Type B pancreatic cell (in vitro differentiated cells): ENCODE measurements around the gene GRIN1. TPM values are rescaled to one million over a fixed set of nuclear protein-coding genes. Genes with fewer than 3 reads are reported as not detected.

Experiments
- DNase-seq: peaks from one replicate; pipeline ENCODE4 v3.0.0; 2021; ENCODE audit warnings: mixed read lengths; ENCODE audit not compliant: unreplicated experiment; ENCODE audit errors: extremely low spot score
- H3K27ac Mint-ChIP-seq: 2 replicates; pipeline ENCODE4 v1.8.0; 2021; ENCODE audit warnings: mild to moderate bottlenecking, mixed read lengths
- H3K27me3 Mint-ChIP-seq: 2 replicates; pipeline ENCODE4 v1.8.0; 2021; ENCODE audit warnings: mixed read lengths
- H3K36me3 Mint-ChIP-seq: 2 replicates; pipeline ENCODE4 v1.8.0; 2021; ENCODE audit warnings: mixed read lengths
- H3K4me1 Mint-ChIP-seq: one replicate; pipeline ENCODE4 v1.8.0; 2021; ENCODE audit warnings: mixed read lengths; ENCODE audit not compliant: unreplicated experiment
- H3K4me3 Mint-ChIP-seq: 2 replicates; pipeline ENCODE4 v1.8.0; 2021; ENCODE audit warnings: mild to moderate bottlenecking, mixed read lengths
- H3K9me3 Mint-ChIP-seq: 2 replicates; pipeline ENCODE4 v1.8.0; 2021; ENCODE audit warnings: mixed read lengths
- CTCF ChIP-seq: fragments of 200-600 bp; sonication (generic); conservative IDR thresholded peaks from 2 replicates; pipeline ENCODE4 v1.5.0; 2021; ENCODE audit warnings: antibody characterized with exemption, mild to moderate bottlenecking
- total RNA-seq: library from RNA; stranded (reverse); gene quantifications from 2 replicates; pipeline ENCODE4 v1.2.1, GENCODE V29; 2021; ENCODE audit warnings: low replicate concordance

Gene GRIN1
- total RNA-seq, 1 donor from 2014 or later, result 0.94 TPM

- TF ChIP-seq CTCF, result no peak
- Mint-ChIP-seq H3K36me3 (no peaks in the 10 kb centered on the region), H3K27me3 (peaks cover 31% of the 10 kb centered on the region), H3K27ac (peak overlapping the region; percentile 58), H3K9me3 (no peaks in the 10 kb centered on the region), H3K4me3 (no peak overlapping the region), H3K4me1 (no peaks in the 10 kb centered on the region)
- DNase-seq, result no peak
Observed at GRCh38 chr9:137147091-137147792, 8.3 kb downstream of the GRIN1 start.

GRCh38 chr9:137147793-137148160 is 8.8 kb downstream of the GRIN1 start:
- Mint-ChIP-seq H3K4me3 (no peak overlapping the region), H3K9me3 (no peaks in the 10 kb centered on the region), H3K27me3 (peaks cover 25% of the 10 kb centered on the region), H3K4me1 (no peaks in the 10 kb centered on the region), H3K27ac (no peak overlapping the region), H3K36me3 (no peaks in the 10 kb centered on the region)
- DNase-seq, result no peak
- TF ChIP-seq CTCF, result no peak

- no peak for TF ChIP-seq CTCF
- Mint-ChIP-seq H3K36me3 (no peaks in the 10 kb centered on the region), H3K27ac (no peak overlapping the region), H3K4me1 (no peaks in the 10 kb centered on the region), H3K27me3 (peaks cover 24% of the 10 kb centered on the region), H3K4me3 (no peak overlapping the region), H3K9me3 (no peaks in the 10 kb centered on the region)
- no peak for DNase-seq
Observed at GRCh38 chr9:137148242-137148641, 9.3 kb downstream of the GRIN1 start.

GRCh38 chr9:137148661-137149060 is 9.7 kb downstream of the GRIN1 start:
- H3K36me3 Mint-ChIP-seq, result no peaks in the 10 kb centered on the region
- H3K9me3 Mint-ChIP-seq, result no peaks in the 10 kb centered on the region
- no peaks in the 10 kb centered on the region for H3K4me1 Mint-ChIP-seq
- H3K27ac Mint-ChIP-seq, result no peak overlapping the region
- no peak for DNase-seq
- TF ChIP-seq CTCF, result no peak
- peaks cover 19% of the 10 kb centered on the region for H3K27me3 Mint-ChIP-seq
- H3K4me3 Mint-ChIP-seq, result no peak overlapping the region

GRCh38 chr9:137149363-137149762 is 10.4 kb downstream of the GRIN1 start:
- no peak for TF ChIP-seq CTCF
- no peak for DNase-seq
- H3K4me3 Mint-ChIP-seq, result no peak overlapping the region
- H3K27me3 Mint-ChIP-seq, result peaks cover 13% of the 10 kb centered on the region
- H3K4me1 Mint-ChIP-seq, result no peaks in the 10 kb centered on the region
- no peaks in the 10 kb centered on the region for H3K9me3 Mint-ChIP-seq
- no peaks in the 10 kb centered on the region for H3K36me3 Mint-ChIP-seq
- no peak overlapping the region for H3K27ac Mint-ChIP-seq
